ENCODE results near the gene FAM184B. TPM values are rescaled to one million over a fixed set of nuclear protein-coding genes. Genes with fewer than 3 reads are reported as not detected.

FAM184B gene
- total RNA-seq, 1 experiment from 2014 or later, result not detected

GRCh38 chr4:17682222-17682566, 99.2 kb downstream of the FAM184B start:
- H3K4me3 ChIP-seq (ENCODE audit: low read depth, low read length), result no peak overlapping the region
- Mint-ChIP-seq H3K27me3 (ENCODE audit: insufficient read depth, unreplicated experiment) (no peaks in the 10 kb centered on the region), H3K4me3 (ENCODE audit: unreplicated experiment) (no peak overlapping the region), H3K36me3 (ENCODE audit: insufficient read depth, unreplicated experiment) (no peaks in the 10 kb centered on the region), H3K9me3 (ENCODE audit: unreplicated experiment) (no peaks in the 10 kb centered on the region), H3K4me1 (ENCODE audit: low read depth, unreplicated experiment) (no peaks in the 10 kb centered on the region), H3K27ac (ENCODE audit: unreplicated experiment) (no peak overlapping the region)
- ChIA-PET POLR2A (no interaction called here), CTCF (no interaction called here)
- no peaks in the 10 kb centered on the region for H3K9me3 ChIP-seq
- no peak for DNase-seq
- intact Hi-C loops (cut with micrococcal nuclease; ENCODE audit: unreplicated experiment), result no loop called here
- no peaks in the 10 kb centered on the region for H3K27me3 ChIP-seq (replicated peaks; ENCODE audit: control insufficient read depth, insufficient read depth, low read length)
- no peaks in the 10 kb centered on the region for H3K4me1 ChIP-seq
- no peaks in the 10 kb centered on the region for H3K36me3 ChIP-seq (ENCODE audit: control insufficient read depth, insufficient read depth, low read length)
- no TSS peak for BruUV-seq (replicated peaks)
- no peak for TF ChIP-seq CTCF (IDR thresholded peaks at IDR 0.05; ENCODE audit: insufficient read depth in 1 of 2, low read depth in 1 of 2, low read length in 1 of 2, severe bottlenecking in 1 of 2, unreplicated experiment in 1 of 2)

DNA sequence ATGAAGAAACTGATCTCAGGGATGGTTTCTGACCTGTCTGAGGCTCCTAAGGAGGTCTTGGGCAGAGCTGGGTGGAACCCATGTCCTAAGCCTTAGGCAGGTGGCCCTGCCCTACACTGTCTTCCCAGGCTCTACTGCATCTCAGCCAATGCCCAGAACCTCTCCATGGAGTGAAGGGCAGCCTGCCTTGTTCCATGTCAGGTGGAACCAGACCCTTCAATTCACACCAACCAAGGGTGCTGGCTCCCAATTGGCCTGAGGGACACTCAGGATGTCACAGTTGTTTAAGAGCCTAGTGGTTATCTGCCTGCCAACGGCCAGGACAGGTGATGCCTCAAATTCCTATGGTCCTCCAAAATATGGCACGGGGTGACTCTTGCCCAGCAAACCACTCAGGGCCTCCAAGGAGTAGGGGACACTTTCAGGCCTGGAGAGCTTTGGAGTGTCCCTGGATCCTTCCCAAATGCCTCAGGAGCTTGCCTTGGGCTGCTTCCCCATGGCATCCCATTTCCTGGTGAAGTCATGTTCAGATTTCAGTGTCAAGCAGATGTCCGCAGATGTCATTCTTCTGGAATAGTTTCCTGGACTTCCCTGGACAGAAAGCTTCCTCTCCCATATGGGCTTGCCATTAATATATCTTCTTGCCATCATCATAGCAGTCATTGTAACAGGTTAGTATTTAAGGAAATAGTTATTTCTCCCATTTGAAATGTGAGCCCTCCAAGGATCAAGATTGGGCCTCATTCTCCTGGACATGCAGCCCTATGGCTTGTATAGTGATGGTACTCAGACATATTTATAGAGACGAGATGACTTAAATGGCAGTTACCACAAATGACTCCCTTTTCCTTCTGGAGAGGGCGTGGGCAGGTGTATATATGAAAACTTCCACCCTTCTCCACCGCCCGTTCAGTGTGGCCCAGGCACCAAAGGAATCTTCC, 99.9 kb downstream of the FAM184B start:
- H3K4me1 ChIP-seq, result no peaks in the 10 kb centered on the region
- no peaks in the 10 kb centered on the region for H3K36me3 Mint-ChIP-seq (ENCODE audit: insufficient read depth, unreplicated experiment)
- BruUV-seq (replicated peaks), result no TSS peak
- TF ChIP-seq CTCF (IDR thresholded peaks at IDR 0.05; ENCODE audit: insufficient read depth in 1 of 2, low read depth in 1 of 2, low read length in 1 of 2, severe bottlenecking in 1 of 2, unreplicated experiment in 1 of 2), result no peak
- CTCF ChIA-PET, result no interaction called here
- no peaks in the 10 kb centered on the region for H3K9me3 ChIP-seq
- H3K27me3 Mint-ChIP-seq (ENCODE audit: insufficient read depth, unreplicated experiment), result no peaks in the 10 kb centered on the region
- H3K9me3 Mint-ChIP-seq (ENCODE audit: unreplicated experiment), result no peaks in the 10 kb centered on the region
- intact Hi-C loops (cut with micrococcal nuclease; ENCODE audit: unreplicated experiment), result no loop called here
- no peak overlapping the region for H3K4me3 Mint-ChIP-seq (ENCODE audit: unreplicated experiment)
- no peak for DNase-seq
- H3K4me1 Mint-ChIP-seq (ENCODE audit: low read depth, unreplicated experiment), result no peaks in the 10 kb centered on the region
- no peak overlapping the region for H3K4me3 ChIP-seq (ENCODE audit: low read depth, low read length)
- no peak overlapping the region for H3K27ac Mint-ChIP-seq (ENCODE audit: unreplicated experiment)
- no peaks in the 10 kb centered on the region for H3K27me3 ChIP-seq (replicated peaks; ENCODE audit: control insufficient read depth, insufficient read depth, low read length)
- POLR2A ChIA-PET, result no interaction called here
- no peaks in the 10 kb centered on the region for H3K36me3 ChIP-seq (ENCODE audit: control insufficient read depth, insufficient read depth, low read length)

- intact Hi-C loops (cut with micrococcal nuclease; ENCODE audit: unreplicated experiment), result no loop called here
- Histone ChIP-seq H3K4me1 (no peaks in the 10 kb centered on the region), H3K36me3 (ENCODE audit: control insufficient read depth, insufficient read depth, low read length) (no peaks in the 10 kb centered on the region), H3K4me3 (ENCODE audit: low read depth, low read length) (no peak overlapping the region), H3K27me3 (replicated peaks; ENCODE audit: control insufficient read depth, insufficient read depth, low read length) (no peaks in the 10 kb centered on the region), H3K9me3 (no peaks in the 10 kb centered on the region)
- ChIA-PET CTCF (no interaction called here), POLR2A (no interaction called here)
- no peaks in the 10 kb centered on the region for H3K36me3 Mint-ChIP-seq (ENCODE audit: insufficient read depth, unreplicated experiment)
- no peaks in the 10 kb centered on the region for H3K9me3 Mint-ChIP-seq (ENCODE audit: unreplicated experiment)
- no peak for DNase-seq
- no peak for TF ChIP-seq CTCF (IDR thresholded peaks at IDR 0.05; ENCODE audit: insufficient read depth in 1 of 2, low read depth in 1 of 2, low read length in 1 of 2, severe bottlenecking in 1 of 2, unreplicated experiment in 1 of 2)
- H3K27me3 Mint-ChIP-seq (ENCODE audit: insufficient read depth, unreplicated experiment), result peaks cover 2% of the 10 kb centered on the region
- BruUV-seq (replicated peaks), result no TSS peak
- no peak overlapping the region for H3K4me3 Mint-ChIP-seq (ENCODE audit: unreplicated experiment)
- no peak overlapping the region for H3K27ac Mint-ChIP-seq (ENCODE audit: unreplicated experiment)
- H3K4me1 Mint-ChIP-seq (ENCODE audit: low read depth, unreplicated experiment), result no peaks in the 10 kb centered on the region
Observed at GRCh38 chr4:17680559-17681280, 100.7 kb downstream of the FAM184B start.
